Choroid plexus epithelial cell (primary cell): ENCODE data around the gene VEGFA.

Source experiments
- DNase-seq: peaks from one replicate; pipeline ENCODE4 v3.0.0-alpha.2; 2010; ENCODE audit warnings: low read depth
- H3K4me3 ChIP-seq: 2 replicates; pipeline ENCODE4 v1.5.1; 2011; ENCODE audit warnings: low read depth, mild to moderate bottlenecking, control low read depth, low read length, moderate library complexity
- CTCF ChIP-seq: conservative IDR thresholded peaks from 2 replicates; pipeline ENCODE4 v1.5.1; 2011; ENCODE audit warnings: low read depth, mild to moderate bottlenecking, control low read depth, inconsistent platforms, low read length, moderate library complexity

Gene VEGFA

GRCh38 chr6:43768506-43768860, 1.5 kb upstream of the VEGFA start:
- no peak for TF ChIP-seq CTCF
- DNase-seq, result no peak
- H3K4me3 ChIP-seq, result no peak overlapping the region

GRCh38 chr6:43768983-43769525, 957 bp upstream of the VEGFA start:
- no peak for TF ChIP-seq CTCF
- H3K4me3 ChIP-seq, result no peak overlapping the region
- DNase-seq, result peak; percentile 54

GRCh38 chr6:43770372-43771209, 580 bp downstream of the VEGFA start:
- TF ChIP-seq CTCF, result no peak
- DNase-seq, result peak; percentile 60
- H3K4me3 ChIP-seq, result peak overlapping the region; percentile 92

GRCh38 chr6:43771210-43771857, 1.3 kb downstream of the VEGFA start:
- H3K4me3 ChIP-seq, result peak overlapping the region; percentile 92
- DNase-seq, result peak; percentile 59
- TF ChIP-seq CTCF, result no peak

- H3K4me3 ChIP-seq, result peak overlapping the region; percentile 92
- no peak for TF ChIP-seq CTCF
- DNase-seq, result peak; percentile 51
Observed at GRCh38 chr6:43771858-43772680, 2.1 kb downstream of the VEGFA start.

- TF ChIP-seq CTCF, result peak; percentile 30
- H3K4me3 ChIP-seq, result peak overlapping the region; percentile 92
- DNase-seq, result peak; percentile 22
Observed at GRCh38 chr6:43772681-43773049, 2.7 kb downstream of the VEGFA start.
